Measurements from ENCODE around the gene KSR2. TPM values are rescaled to one million over a fixed set of nuclear protein-coding genes. Genes with fewer than 3 reads are reported as not detected.

KSR2 gene
- total RNA-seq, 2 donors from 2014 or later: 0.17 to 0.21 TPM

- no peak overlapping the region for H3K27ac Mint-ChIP-seq
- H3K36me3 Mint-ChIP-seq (ENCODE audit: insufficient read depth in 2 of 2): no peaks in the 10 kb centered on the region
- ATAC-seq (replicated peaks in 1 of 2) (no peak), DNase-seq (no peak)
- H3K4me3 Mint-ChIP-seq: no peak overlapping the region
- peaks cover 0 to 3% of the 10 kb centered on the region in 2 donors for H3K9me3 Mint-ChIP-seq
- H3K4me1 Mint-ChIP-seq (ENCODE audit: low read depth): no peaks in the 10 kb centered on the region
- no peaks in the 10 kb centered on the region for H3K27me3 Mint-ChIP-seq (ENCODE audit: low read depth)
Observed at GRCh38 chr12:117567644-117568216, 401.1 kb downstream of the KSR2 start.

- no peak overlapping the region for H3K4me3 Mint-ChIP-seq
- H3K27me3 Mint-ChIP-seq (ENCODE audit: low read depth): no peaks in the 10 kb centered on the region
- ATAC-seq (replicated peaks in 1 of 2) (no peak), DNase-seq (no peak)
- H3K4me1 Mint-ChIP-seq (ENCODE audit: low read depth): no peaks in the 10 kb centered on the region
- H3K27ac Mint-ChIP-seq: no peak overlapping the region
- no peaks in the 10 kb centered on the region for H3K36me3 Mint-ChIP-seq (ENCODE audit: insufficient read depth in 2 of 2)
- H3K9me3 Mint-ChIP-seq: peaks cover 0 to 4% of the 10 kb centered on the region in 2 donors
Observed at GRCh38 chr12:117564881-117565280, 403.9 kb downstream of the KSR2 start.

- H3K4me3 Mint-ChIP-seq: no peak overlapping the region
- H3K27me3 Mint-ChIP-seq (ENCODE audit: low read depth): no peaks in the 10 kb centered on the region
- H3K4me1 Mint-ChIP-seq (ENCODE audit: low read depth): no peaks in the 10 kb centered on the region
- H3K27ac Mint-ChIP-seq: no peak overlapping the region
- no peaks in the 10 kb centered on the region for H3K36me3 Mint-ChIP-seq (ENCODE audit: insufficient read depth in 2 of 2)
- no peak for ATAC-seq (replicated peaks in 1 of 2)
- no peak for DNase-seq
- peaks cover 0 to 7% of the 10 kb centered on the region in 2 donors for H3K9me3 Mint-ChIP-seq
Observed at GRCh38 chr12:117563706-117564105, 405.1 kb downstream of the KSR2 start.

- no peak for ATAC-seq (replicated peaks in 1 of 2)
- Mint-ChIP-seq H3K4me3 (no peak overlapping the region), H3K4me1 (ENCODE audit: low read depth) (no peaks in the 10 kb centered on the region), H3K9me3 (peaks cover 0 to 7% of the 10 kb centered on the region in 2 donors), H3K27me3 (ENCODE audit: low read depth) (no peaks in the 10 kb centered on the region), H3K27ac (no peak overlapping the region), H3K36me3 (ENCODE audit: insufficient read depth in 2 of 2) (no peaks in the 10 kb centered on the region)
- DNase-seq: no peak
Observed at GRCh38 chr12:117563007-117563406, 405.8 kb downstream of the KSR2 start.

- ATAC-seq (replicated peaks in 1 of 2) (no peak), DNase-seq (no peak)
- no peak overlapping the region for H3K4me3 Mint-ChIP-seq
- no peaks in the 10 kb centered on the region for H3K4me1 Mint-ChIP-seq (ENCODE audit: low read depth)
- H3K27me3 Mint-ChIP-seq (ENCODE audit: low read depth): no peaks in the 10 kb centered on the region
- no peak overlapping the region for H3K27ac Mint-ChIP-seq
- H3K36me3 Mint-ChIP-seq (ENCODE audit: insufficient read depth in 2 of 2): no peaks in the 10 kb centered on the region
- H3K9me3 Mint-ChIP-seq: peaks cover 0 to 7% of the 10 kb centered on the region in 2 donors
Observed at GRCh38 chr12:117561990-117562389, 406.8 kb downstream of the KSR2 start.

GRCh38 chr12:117559978-117560377, 408.8 kb downstream of the KSR2 start:
- Mint-ChIP-seq H3K27ac (no peak overlapping the region), H3K9me3 (peaks cover 0 to 5% of the 10 kb centered on the region in 2 donors), H3K36me3 (ENCODE audit: insufficient read depth in 2 of 2) (no peaks in the 10 kb centered on the region), H3K4me1 (ENCODE audit: low read depth) (no peaks in the 10 kb centered on the region), H3K4me3 (no peak overlapping the region), H3K27me3 (ENCODE audit: low read depth) (no peaks in the 10 kb centered on the region)
- DNase-seq: no peak
- no peak for ATAC-seq (replicated peaks in 1 of 2)

GRCh38 chr12:117555889-117556288, 412.9 kb downstream of the KSR2 start:
- no peak overlapping the region for H3K4me3 Mint-ChIP-seq
- H3K27me3 Mint-ChIP-seq (ENCODE audit: low read depth): no peaks in the 10 kb centered on the region
- H3K4me1 Mint-ChIP-seq (ENCODE audit: low read depth): no peaks in the 10 kb centered on the region
- H3K36me3 Mint-ChIP-seq (ENCODE audit: insufficient read depth in 2 of 2): no peaks in the 10 kb centered on the region
- no peak for ATAC-seq (replicated peaks in 1 of 2)
- peaks cover 5 to 15% of the 10 kb centered on the region in 2 donors for H3K9me3 Mint-ChIP-seq
- no peak for DNase-seq
- H3K27ac Mint-ChIP-seq: no peak overlapping the region

- no peak overlapping the region for H3K4me3 Mint-ChIP-seq
- H3K27me3 Mint-ChIP-seq (ENCODE audit: low read depth): no peaks in the 10 kb centered on the region
Observed at GRCh38 chr12:117552971-117553370, 415.8 kb downstream of the KSR2 start.

GRCh38 chr12:117551665-117552064, 417.1 kb downstream of the KSR2 start:
- Mint-ChIP-seq H3K9me3 (peaks cover 7 to 11% of the 10 kb centered on the region in 2 donors), H3K27me3 (ENCODE audit: low read depth) (no peaks in the 10 kb centered on the region), H3K4me3 (no peak overlapping the region), H3K36me3 (ENCODE audit: insufficient read depth in 2 of 2) (no peaks in the 10 kb centered on the region), H3K27ac (no peak overlapping the region), H3K4me1 (ENCODE audit: low read depth) (no peaks in the 10 kb centered on the region)
- ATAC-seq (replicated peaks in 1 of 2): no peak
- no peak for DNase-seq

More at GRCh38 chr12:117552971-117553370, 415.8 kb downstream of the KSR2 start:
- H3K36me3 Mint-ChIP-seq (ENCODE audit: insufficient read depth in 2 of 2): no peaks in the 10 kb centered on the region
- ATAC-seq (replicated peaks in 1 of 2): no peak
- DNase-seq: no peak
- peaks cover 7 to 11% of the 10 kb centered on the region in 2 donors for H3K9me3 Mint-ChIP-seq
- H3K27ac Mint-ChIP-seq: no peak overlapping the region
- H3K4me1 Mint-ChIP-seq (ENCODE audit: low read depth): no peaks in the 10 kb centered on the region

- no peaks in the 10 kb centered on the region for H3K36me3 Mint-ChIP-seq (ENCODE audit: insufficient read depth in 2 of 2)
- DNase-seq: no peak
- ATAC-seq (replicated peaks in 1 of 2): no peak
- no peak overlapping the region for H3K27ac Mint-ChIP-seq
- H3K4me3 Mint-ChIP-seq: no peak overlapping the region
- H3K27me3 Mint-ChIP-seq (ENCODE audit: low read depth): no peaks in the 10 kb centered on the region
- no peaks in the 10 kb centered on the region for H3K4me1 Mint-ChIP-seq (ENCODE audit: low read depth)
- peaks cover 3 to 9% of the 10 kb centered on the region in 2 donors for H3K9me3 Mint-ChIP-seq
Observed at GRCh38 chr12:117547209-117547608, 421.6 kb downstream of the KSR2 start.

- no peak overlapping the region for H3K27ac Mint-ChIP-seq
- no peak for DNase-seq
- no peaks in the 10 kb centered on the region for H3K36me3 Mint-ChIP-seq (ENCODE audit: insufficient read depth in 2 of 2)
- H3K4me1 Mint-ChIP-seq (ENCODE audit: low read depth): no peaks in the 10 kb centered on the region
- H3K27me3 Mint-ChIP-seq (ENCODE audit: low read depth): no peaks in the 10 kb centered on the region
- ATAC-seq (replicated peaks in 1 of 2): no peak
- H3K4me3 Mint-ChIP-seq: no peak overlapping the region
- peaks cover 3% of the 10 kb centered on the region in 2 donors for H3K9me3 Mint-ChIP-seq
Observed at GRCh38 chr12:117545216-117545615, 423.6 kb downstream of the KSR2 start.

GRCh38 chr12:117540011-117540410, 428.8 kb downstream of the KSR2 start:
- DNase-seq: no peak
- no peaks in the 10 kb centered on the region for H3K9me3 Mint-ChIP-seq
- no peak for ATAC-seq (replicated peaks in 1 of 2)
- H3K4me3 Mint-ChIP-seq: no peak overlapping the region
- no peaks in the 10 kb centered on the region for H3K27me3 Mint-ChIP-seq (ENCODE audit: low read depth)
- H3K36me3 Mint-ChIP-seq (ENCODE audit: insufficient read depth in 2 of 2): no peaks in the 10 kb centered on the region
- no peak overlapping the region for H3K27ac Mint-ChIP-seq
- H3K4me1 Mint-ChIP-seq (ENCODE audit: low read depth): no peaks in the 10 kb centered on the region

GRCh38 chr12:117538926-117539325, 429.9 kb downstream of the KSR2 start:
- no peaks in the 10 kb centered on the region for H3K4me1 Mint-ChIP-seq (ENCODE audit: low read depth)
- no peak overlapping the region for H3K4me3 Mint-ChIP-seq
- no peaks in the 10 kb centered on the region for H3K36me3 Mint-ChIP-seq (ENCODE audit: insufficient read depth in 2 of 2)
- H3K27ac Mint-ChIP-seq: no peak overlapping the region
- no peaks in the 10 kb centered on the region for H3K27me3 Mint-ChIP-seq (ENCODE audit: low read depth)
- no peak for ATAC-seq (replicated peaks in 1 of 2)
- no peaks in the 10 kb centered on the region for H3K9me3 Mint-ChIP-seq
- DNase-seq: no peak

GRCh38 chr12:117538032-117538690, 430.6 kb downstream of the KSR2 start:
- Mint-ChIP-seq H3K27ac (no peak overlapping the region), H3K4me3 (no peak overlapping the region), H3K36me3 (ENCODE audit: insufficient read depth in 2 of 2) (no peaks in the 10 kb centered on the region), H3K27me3 (ENCODE audit: low read depth) (no peaks in the 10 kb centered on the region), H3K4me1 (ENCODE audit: low read depth) (no peaks in the 10 kb centered on the region), H3K9me3 (no peaks in the 10 kb centered on the region)
- DNase-seq (no peak), ATAC-seq (replicated peaks in 1 of 2) (no peak)
